ENCODE data around the gene MOCS1. TPM values are rescaled to one million over a fixed set of nuclear protein-coding genes. Genes with fewer than 3 reads are reported as not detected.

The MOCS1 gene
- total RNA-seq, 4 donors from 2014 or later = 5.0 to 12.0 (median 8.4) TPM

DNA sequence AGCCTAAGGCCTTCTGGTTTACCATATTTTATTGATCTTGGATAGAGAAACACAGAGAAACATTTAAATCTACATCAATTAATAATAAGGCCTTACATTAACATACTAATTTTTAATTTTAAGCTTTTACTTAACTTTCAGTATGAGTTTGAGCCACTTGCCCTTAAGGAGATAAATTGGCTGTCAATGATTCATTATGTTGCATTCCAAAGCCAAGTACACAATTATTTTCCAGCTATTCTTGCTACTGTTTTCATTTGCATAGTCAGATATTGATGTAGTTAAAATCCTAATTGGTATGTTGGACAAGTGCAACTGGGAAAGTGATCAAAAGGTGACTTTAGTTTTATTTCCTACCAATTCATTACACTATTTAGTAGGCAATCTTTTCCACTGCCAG lies 58.2 kb downstream of the MOCS1 start:
- TF ChIP-seq, protein P1, sequence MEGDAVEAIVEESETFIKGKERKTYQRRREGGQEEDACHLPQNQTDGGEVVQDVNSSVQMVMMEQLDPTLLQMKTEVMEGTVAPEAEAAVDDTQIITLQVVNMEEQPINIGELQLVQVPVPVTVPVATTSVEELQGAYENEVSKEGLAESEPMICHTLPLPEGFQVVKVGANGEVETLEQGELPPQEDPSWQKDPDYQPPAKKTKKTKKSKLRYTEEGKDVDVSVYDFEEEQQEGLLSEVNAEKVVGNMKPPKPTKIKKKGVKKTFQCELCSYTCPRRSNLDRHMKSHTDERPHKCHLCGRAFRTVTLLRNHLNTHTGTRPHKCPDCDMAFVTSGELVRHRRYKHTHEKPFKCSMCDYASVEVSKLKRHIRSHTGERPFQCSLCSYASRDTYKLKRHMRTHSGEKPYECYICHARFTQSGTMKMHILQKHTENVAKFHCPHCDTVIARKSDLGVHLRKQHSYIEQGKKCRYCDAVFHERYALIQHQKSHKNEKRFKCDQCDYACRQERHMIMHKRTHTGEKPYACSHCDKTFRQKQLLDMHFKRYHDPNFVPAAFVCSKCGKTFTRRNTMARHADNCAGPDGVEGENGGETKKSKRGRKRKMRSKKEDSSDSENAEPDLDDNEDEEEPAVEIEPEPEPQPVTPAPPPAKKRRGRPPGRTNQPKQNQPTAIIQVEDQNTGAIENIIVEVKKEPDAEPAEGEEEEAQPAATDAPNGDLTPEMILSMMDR (IDR thresholded peaks at IDR 0.05) = no peak
- TF ChIP-seq POLR2A (IDR thresholded peaks at IDR 0.05) = no peak
- Histone ChIP-seq H3K9me3 (no peaks in the 10 kb centered on the region), H3K4me3 (no peak overlapping the region), H3K27ac (no peak overlapping the region), H3K36me3 (peaks cover 0 to 49% (median 4%) of the 10 kb centered on the region in 3 donors), H3K27me3 (no peaks in the 10 kb centered on the region), H3K4me1 (no peaks in the 10 kb centered on the region)
- no peak for DNase-seq
- intact Hi-C loops (cut with DNase I) = no loop called here

DNA sequence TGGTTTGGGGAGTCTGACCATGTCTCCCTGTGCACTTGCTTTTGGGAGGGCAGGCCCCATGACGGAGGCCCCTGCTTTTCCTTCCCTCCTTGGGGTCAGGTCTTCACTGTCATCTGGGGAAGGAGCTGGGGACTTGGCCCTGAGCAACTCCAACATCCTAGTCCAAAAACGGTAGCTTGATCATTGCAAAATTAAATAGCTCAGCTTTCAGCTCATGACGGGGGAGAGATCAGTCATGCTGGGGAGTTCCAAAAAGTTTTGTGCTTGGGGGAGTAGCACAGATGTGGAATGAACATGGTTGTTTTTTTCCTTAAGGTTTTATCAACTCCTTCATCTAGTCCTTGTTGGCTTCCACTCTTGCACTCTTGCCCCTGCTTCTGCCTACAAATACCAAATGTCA lies 60.8 kb downstream of the MOCS1 start:
- intact Hi-C loops (cut with DNase I) = no loop called here
- no peak for DNase-seq
- Histone ChIP-seq H3K4me1 (no peaks in the 10 kb centered on the region), H3K9me3 (no peaks in the 10 kb centered on the region), H3K27ac (no peak overlapping the region), H3K4me3 (no peak overlapping the region), H3K36me3 (peaks cover 0 to 59% (median 4%) of the 10 kb centered on the region in 3 donors), H3K27me3 (no peaks in the 10 kb centered on the region)
- 69 to 80% methylated on average over 2 of the region's 3 CpGs for WGBS, 2 donors
- no peak for TF ChIP-seq POLR2A (IDR thresholded peaks at IDR 0.05)
- TF ChIP-seq, protein P1 (IDR thresholded peaks at IDR 0.05) = no peak

DNA sequence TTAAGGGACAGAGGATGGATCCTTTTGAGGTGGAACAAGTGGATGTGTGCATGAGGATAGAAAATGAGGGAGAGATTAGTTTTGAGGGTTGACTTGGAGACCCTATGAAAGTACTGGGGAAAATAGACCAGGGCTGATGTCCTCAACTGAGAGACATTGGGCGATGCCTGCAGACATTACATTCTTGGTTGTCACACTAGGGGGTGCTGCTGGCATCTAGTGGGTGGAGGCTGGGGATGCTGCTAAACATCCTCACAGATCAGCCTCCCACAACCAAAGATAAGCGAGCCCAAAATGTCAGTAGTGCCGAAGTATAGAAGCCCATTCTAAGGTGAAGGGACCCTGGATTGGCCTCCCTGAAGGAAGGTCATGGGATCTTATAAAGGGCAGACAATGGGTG lies 63.3 kb downstream of the MOCS1 start:
- Histone ChIP-seq H3K9me3 (no peaks in the 10 kb centered on the region), H3K36me3 (peaks cover 0 to 46% (median 0%) of the 10 kb centered on the region in 3 donors), H3K4me3 (no peak overlapping the region), H3K27ac (no peak overlapping the region), H3K27me3 (no peaks in the 10 kb centered on the region), H3K4me1 (no peaks in the 10 kb centered on the region)
- 92 to 100% methylated on average over 1 to 3 of the region's 3 CpGs for WGBS, 2 donors
- no peak for DNase-seq
- intact Hi-C loops (cut with DNase I) = no loop called here
- TF ChIP-seq, protein P1 (IDR thresholded peaks at IDR 0.05) = no peak
- no peak for TF ChIP-seq POLR2A (IDR thresholded peaks at IDR 0.05)

DNA sequence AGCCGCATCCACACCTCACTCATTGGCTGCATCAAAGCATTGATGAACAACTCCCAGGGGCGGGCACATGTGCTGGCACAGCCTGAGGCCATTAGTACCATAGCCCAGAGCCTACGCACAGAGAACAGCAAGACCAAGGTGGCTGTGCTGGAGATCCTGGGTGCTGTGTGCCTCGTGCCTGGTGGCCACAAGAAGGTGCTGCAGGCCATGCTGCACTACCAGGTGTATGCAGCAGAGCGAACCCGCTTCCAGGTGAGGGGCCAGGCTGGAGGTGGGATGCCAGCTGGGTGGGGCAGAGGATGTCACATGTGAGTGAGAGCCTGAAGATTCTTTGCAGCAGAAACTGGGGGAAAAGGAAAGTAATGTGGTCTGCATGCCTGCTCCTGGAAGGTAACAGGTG lies 66.7 kb downstream of the MOCS1 start:
- no peak for DNase-seq
- peaks cover 0 to 26% (median 0%) of the 10 kb centered on the region in 3 donors for H3K36me3 ChIP-seq
- no peak for TF ChIP-seq POLR2A (IDR thresholded peaks at IDR 0.05)
- TF ChIP-seq, protein P1 (IDR thresholded peaks at IDR 0.05) = peak in 1 of 6 experiments; percentile 32
- no peak overlapping the region for H3K4me3 ChIP-seq
- H3K9me3 ChIP-seq = no peaks in the 10 kb centered on the region
- intact Hi-C loops (cut with DNase I) = no loop called here
- no peak overlapping the region for H3K27ac ChIP-seq
- 70 to 73% methylated on average over 3 to 4 of the region's 6 CpGs for WGBS, 2 donors
- H3K27me3 ChIP-seq = no peaks in the 10 kb centered on the region
- peaks cover 0 to 8% (median 0%) of the 10 kb centered on the region in 3 donors for H3K4me1 ChIP-seq

DNA sequence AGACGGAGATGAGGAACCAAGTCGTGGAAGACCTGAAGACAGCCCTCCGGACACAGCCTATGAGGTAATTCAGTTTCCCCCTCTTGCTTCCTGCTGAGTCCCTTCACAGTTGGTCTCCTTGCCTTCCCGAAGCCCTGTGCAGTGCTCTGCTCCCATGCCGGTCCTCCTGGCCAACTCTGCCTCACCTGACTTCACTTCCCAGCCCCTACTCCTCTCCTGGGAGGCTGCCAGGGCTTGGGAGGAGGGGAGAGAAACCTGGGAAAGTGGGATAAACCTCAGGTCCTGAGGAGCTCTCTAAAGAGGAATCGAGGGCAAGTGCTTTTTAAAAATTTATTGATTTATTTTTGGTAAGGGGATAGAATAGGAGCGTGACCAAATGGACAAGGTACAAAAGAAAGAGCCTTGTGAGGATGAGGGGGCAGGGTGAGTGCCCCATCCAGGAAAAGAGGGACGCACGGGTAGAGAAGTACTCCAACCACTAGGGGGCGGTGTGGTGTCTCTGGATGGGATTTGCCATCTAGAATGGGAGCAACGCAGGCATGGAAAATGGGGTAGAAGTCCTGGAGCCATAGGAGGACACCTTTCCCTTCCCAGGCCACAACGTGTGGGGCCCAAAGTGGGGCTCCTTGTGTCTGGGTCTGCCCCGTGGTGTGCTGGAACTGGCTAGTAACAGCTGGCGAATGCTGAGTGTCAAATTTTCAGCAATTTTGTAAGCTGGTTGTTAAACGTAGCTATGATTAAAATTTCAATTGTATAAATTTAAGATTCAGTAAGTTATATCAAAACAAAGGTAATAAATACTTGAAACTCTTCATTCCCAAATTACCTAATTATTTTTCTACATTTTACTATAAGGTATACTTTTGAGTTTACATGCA lies 69.0 kb downstream of the MOCS1 start:
- Histone ChIP-seq H3K27me3 (no peaks in the 10 kb centered on the region), H3K9me3 (no peaks in the 10 kb centered on the region), H3K27ac (no peak overlapping the region), H3K4me1 (peaks cover 0 to 15% (median 0%) of the 10 kb centered on the region in 3 donors), H3K4me3 (no peak overlapping the region), H3K36me3 (peaks cover 0 to 21% (median 0%) of the 10 kb centered on the region in 3 donors)
- intact Hi-C loops (cut with DNase I) = no loop called here
- no peak for DNase-seq
- WGBS, 2 donors = 46 to 49% methylated on average over 13 to 14 of the region's 15 CpGs
- TF ChIP-seq, protein P1 (IDR thresholded peaks at IDR 0.05) = peak in 5 of 6 experiments; percentile 47 to 81 (median 62)
- no peak for TF ChIP-seq POLR2A (IDR thresholded peaks at IDR 0.05)
